ENCODE data around the gene MYCBP2.

Gene MYCBP2

GRCh38 chr13:77056886-77057285 lies 270.0 kb downstream of the MYCBP2 start:
- Histone ChIP-seq H3K36me3 (ENCODE audit: control insufficient read depth in 1 of 2, insufficient read depth in 2 of 2, low read depth in 1 of 2, low read length in 2 of 2) (peaks cover 15 to 90% of the 10 kb centered on the region in 2 experiments), H2BK120ac (ENCODE audit: low read depth, low read length) (no peak overlapping the region), H2AK5ac (ENCODE audit: low read length, severe bottlenecking) (no peak overlapping the region), H3K79me1 (replicated peaks; ENCODE audit: low read length, poor library complexity, severe bottlenecking) (no peaks in the 10 kb centered on the region), H3K4me1 (ENCODE audit: control insufficient read depth, insufficient read depth, low read depth, low read length) (peaks cover 4% of the 10 kb centered on the region), H3K4me2 (ENCODE audit: low read length, poor library complexity, severe bottlenecking) (no peak overlapping the region), H3K4ac (ENCODE audit: low read depth in 1 of 2, low read length in 2 of 2) (no peak overlapping the region), H3K18ac (ENCODE audit: low read depth in 1 of 2, low read length in 2 of 2) (no peak overlapping the region), H3K14ac (ENCODE audit: low read length in 2 of 2) (no peak overlapping the region), H3K4me3 (ENCODE audit: insufficient read depth in 1 of 2, low read depth in 1 of 2, low read length in 2 of 2) (no peak overlapping the region), H3K27ac (ENCODE audit: low read length, poor library complexity, severe bottlenecking) (no peak overlapping the region), H3K23ac (ENCODE audit: low read length in 2 of 2) (no peak overlapping the region), H3K9me3 (ENCODE audit: control insufficient read depth, low read length) (no peaks in the 10 kb centered on the region), H4K91ac (ENCODE audit: low read length) (no peak overlapping the region), H3K27me3 (ENCODE audit: control insufficient read depth in 1 of 2, insufficient read depth in 1 of 2, low read length in 2 of 2) (no peaks in the 10 kb centered on the region), H2BK15ac (ENCODE audit: low read depth, poor library complexity, severe bottlenecking) (no peak overlapping the region), H2BK12ac (ENCODE audit: low read length in 2 of 2) (no peak overlapping the region), H4K8ac (ENCODE audit: low read length) (no peak overlapping the region), H2AFZ (ENCODE audit: low read depth, low read length) (no peak overlapping the region), H2BK5ac (ENCODE audit: low read depth, low read length, poor library complexity, severe bottlenecking) (no peak overlapping the region), H3K9ac (ENCODE audit: low read length) (no peak overlapping the region)
- DNase-seq, result no peak
- 100% methylated on average over 2 of the region's 3 CpGs for WGBS

GRCh38 chr13:77056382-77056781 lies 270.5 kb downstream of the MYCBP2 start:
- Histone ChIP-seq H3K4me3 (ENCODE audit: insufficient read depth in 1 of 2, low read depth in 1 of 2, low read length in 2 of 2) (no peak overlapping the region), H3K79me1 (replicated peaks; ENCODE audit: low read length, poor library complexity, severe bottlenecking) (no peaks in the 10 kb centered on the region), H3K4me1 (ENCODE audit: control insufficient read depth, insufficient read depth, low read depth, low read length) (peaks cover 4% of the 10 kb centered on the region), H2BK12ac (ENCODE audit: low read length in 2 of 2) (no peak overlapping the region), H4K91ac (ENCODE audit: low read length) (no peak overlapping the region), H3K9me3 (ENCODE audit: control insufficient read depth, low read length) (no peaks in the 10 kb centered on the region), H3K23ac (ENCODE audit: low read length in 2 of 2) (no peak overlapping the region), H4K8ac (ENCODE audit: low read length) (no peak overlapping the region), H3K14ac (ENCODE audit: low read length in 2 of 2) (no peak overlapping the region), H3K27me3 (ENCODE audit: control insufficient read depth in 1 of 2, insufficient read depth in 1 of 2, low read length in 2 of 2) (no peaks in the 10 kb centered on the region), H2AK5ac (ENCODE audit: low read length, severe bottlenecking) (no peak overlapping the region), H3K36me3 (ENCODE audit: control insufficient read depth in 1 of 2, insufficient read depth in 2 of 2, low read depth in 1 of 2, low read length in 2 of 2) (peaks cover 15 to 90% of the 10 kb centered on the region in 2 experiments), H3K4ac (ENCODE audit: low read depth in 1 of 2, low read length in 2 of 2) (no peak overlapping the region), H2BK15ac (ENCODE audit: low read depth, poor library complexity, severe bottlenecking) (no peak overlapping the region), H2BK5ac (ENCODE audit: low read depth, low read length, poor library complexity, severe bottlenecking) (no peak overlapping the region), H2AFZ (ENCODE audit: low read depth, low read length) (no peak overlapping the region), H3K9ac (ENCODE audit: low read length) (no peak overlapping the region), H3K18ac (ENCODE audit: low read depth in 1 of 2, low read length in 2 of 2) (no peak overlapping the region), H2BK120ac (ENCODE audit: low read depth, low read length) (no peak overlapping the region), H3K4me2 (ENCODE audit: low read length, poor library complexity, severe bottlenecking) (no peak overlapping the region), H3K27ac (ENCODE audit: low read length, poor library complexity, severe bottlenecking) (no peak overlapping the region)
- WGBS, result 92% methylated on average over 3 of the region's 3 CpGs
- DNase-seq, result no peak

GRCh38 chr13:77055158-77055557 lies 271.7 kb downstream of the MYCBP2 start:
- Histone ChIP-seq H3K36me3 (ENCODE audit: control insufficient read depth in 1 of 2, insufficient read depth in 2 of 2, low read depth in 1 of 2, low read length in 2 of 2) (peaks cover 15 to 91% of the 10 kb centered on the region in 2 experiments), H2BK120ac (ENCODE audit: low read depth, low read length) (no peak overlapping the region), H3K4me1 (ENCODE audit: control insufficient read depth, insufficient read depth, low read depth, low read length) (peaks cover 4% of the 10 kb centered on the region), H3K4ac (ENCODE audit: low read depth in 1 of 2, low read length in 2 of 2) (no peak overlapping the region), H3K9ac (ENCODE audit: low read length) (no peak overlapping the region), H2BK12ac (ENCODE audit: low read length in 2 of 2) (no peak overlapping the region), H2BK5ac (ENCODE audit: low read depth, low read length, poor library complexity, severe bottlenecking) (no peak overlapping the region), H4K8ac (ENCODE audit: low read length) (no peak overlapping the region), H3K4me2 (ENCODE audit: low read length, poor library complexity, severe bottlenecking) (no peak overlapping the region), H2AK5ac (ENCODE audit: low read length, severe bottlenecking) (no peak overlapping the region), H3K9me3 (ENCODE audit: control insufficient read depth, low read length) (no peaks in the 10 kb centered on the region), H3K27me3 (ENCODE audit: control insufficient read depth in 1 of 2, insufficient read depth in 1 of 2, low read length in 2 of 2) (no peaks in the 10 kb centered on the region), H3K79me1 (replicated peaks; ENCODE audit: low read length, poor library complexity, severe bottlenecking) (no peaks in the 10 kb centered on the region), H3K14ac (ENCODE audit: low read length in 2 of 2) (no peak overlapping the region), H2BK15ac (ENCODE audit: low read depth, poor library complexity, severe bottlenecking) (no peak overlapping the region), H3K4me3 (ENCODE audit: insufficient read depth in 1 of 2, low read depth in 1 of 2, low read length in 2 of 2) (no peak overlapping the region), H4K91ac (ENCODE audit: low read length) (no peak overlapping the region), H2AFZ (ENCODE audit: low read depth, low read length) (no peak overlapping the region), H3K27ac (ENCODE audit: low read length, poor library complexity, severe bottlenecking) (no peak overlapping the region), H3K18ac (ENCODE audit: low read depth in 1 of 2, low read length in 2 of 2) (no peak overlapping the region), H3K23ac (ENCODE audit: low read length in 2 of 2) (no peak overlapping the region)
- 93% methylated on average over 1 of the region's 2 CpGs for WGBS
- DNase-seq, result no peak

GRCh38 chr13:77053192-77053591 lies 273.7 kb downstream of the MYCBP2 start:
- Histone ChIP-seq H2BK12ac (ENCODE audit: low read length in 2 of 2) (no peak overlapping the region), H3K4ac (ENCODE audit: low read depth in 1 of 2, low read length in 2 of 2) (no peak overlapping the region), H3K4me3 (ENCODE audit: insufficient read depth in 1 of 2, low read depth in 1 of 2, low read length in 2 of 2) (no peak overlapping the region), H3K14ac (ENCODE audit: low read length in 2 of 2) (no peak overlapping the region), H3K18ac (ENCODE audit: low read depth in 1 of 2, low read length in 2 of 2) (no peak overlapping the region), H2BK120ac (ENCODE audit: low read depth, low read length) (no peak overlapping the region), H4K8ac (ENCODE audit: low read length) (no peak overlapping the region), H2AK5ac (ENCODE audit: low read length, severe bottlenecking) (no peak overlapping the region), H2BK15ac (ENCODE audit: low read depth, poor library complexity, severe bottlenecking) (no peak overlapping the region), H4K91ac (ENCODE audit: low read length) (no peak overlapping the region), H3K79me1 (replicated peaks; ENCODE audit: low read length, poor library complexity, severe bottlenecking) (no peaks in the 10 kb centered on the region), H3K4me1 (ENCODE audit: control insufficient read depth, insufficient read depth, low read depth, low read length) (peaks cover 4% of the 10 kb centered on the region), H2BK5ac (ENCODE audit: low read depth, low read length, poor library complexity, severe bottlenecking) (no peak overlapping the region), H3K36me3 (ENCODE audit: control insufficient read depth in 1 of 2, insufficient read depth in 2 of 2, low read depth in 1 of 2, low read length in 2 of 2) (peaks cover 14 to 98% of the 10 kb centered on the region in 2 experiments), H3K9me3 (ENCODE audit: control insufficient read depth, low read length) (no peaks in the 10 kb centered on the region), H3K4me2 (ENCODE audit: low read length, poor library complexity, severe bottlenecking) (no peak overlapping the region), H3K27ac (ENCODE audit: low read length, poor library complexity, severe bottlenecking) (no peak overlapping the region), H3K23ac (ENCODE audit: low read length in 2 of 2) (no peak overlapping the region), H3K9ac (ENCODE audit: low read length) (no peak overlapping the region), H3K27me3 (ENCODE audit: control insufficient read depth in 1 of 2, insufficient read depth in 1 of 2, low read length in 2 of 2) (no peaks in the 10 kb centered on the region), H2AFZ (ENCODE audit: low read depth, low read length) (no peak overlapping the region)
- DNase-seq, result no peak
- WGBS, result 89% methylated on average over 4 of the region's 4 CpGs
